Measurements from ENCODE around the gene SLC6A12.
"Not testable (repeated sequence)": the region's sequence is repeated elsewhere in the genome, so short reads cannot be mapped to it uniquely, and the experiment has no call there.

SLC6A12 gene

GRCh38 chr12:214003-214741, at the start of gene SLC6A12:
TSS of gene SLC6A12 (minus strand) at chr12:214157. CDS start at chr12:209986, 4,171 bp downstream.
- no peak for DNase-seq

- no peak for DNase-seq
Observed at GRCh38 chr12:263574-263973, 49.6 kb upstream of the SLC6A12 start.

GRCh38 chr12:262817-263216, 48.9 kb upstream of the SLC6A12 start, which contains the start of gene SLC6A13:
TSS of gene SLC6A13 (minus strand) at chr12:262836. CDS start at chr12:260052, 2,784 bp downstream.
- DNase-seq: no peak

GRCh38 chr12:262113-262512, 48.2 kb upstream of the SLC6A12 start:
- no peak for DNase-seq

GRCh38 chr12:257521-258321, 43.8 kb upstream of the SLC6A12 start:
- DNase-seq: no peak

- DNase-seq: no peak
Observed at GRCh38 chr12:256958-257357, 43.0 kb upstream of the SLC6A12 start.

GRCh38 chr12:256225-256624, 42.3 kb upstream of the SLC6A12 start:
- DNase-seq: no peak

GRCh38 chr12:254912-255311, 41.0 kb upstream of the SLC6A12 start:
- no peak for DNase-seq

GRCh38 chr12:254039-254438, 40.1 kb upstream of the SLC6A12 start:
- no peak for DNase-seq

- DNase-seq: no peak
Observed at GRCh38 chr12:253116-253831, 39.3 kb upstream of the SLC6A12 start.

GRCh38 chr12:252636-253035, 38.7 kb upstream of the SLC6A12 start:
- DNase-seq: no peak

GRCh38 chr12:247271-247670, 33.3 kb upstream of the SLC6A12 start:
- no peak for DNase-seq

GRCh38 chr12:243381-243780, 29.4 kb upstream of the SLC6A12 start:
- no peak for DNase-seq

GRCh38 chr12:242496-242895, 28.5 kb upstream of the SLC6A12 start:
- DNase-seq: no peak

GRCh38 chr12:241266-241665, 27.3 kb upstream of the SLC6A12 start:
- no peak for DNase-seq

GRCh38 chr12:240566-240965, 26.6 kb upstream of the SLC6A12 start:
- no peak for DNase-seq

- DNase-seq: no peak
Observed at GRCh38 chr12:238736-239398, 24.9 kb upstream of the SLC6A12 start.

- DNase-seq: no peak
Observed at GRCh38 chr12:238116-238515, 24.2 kb upstream of the SLC6A12 start.

GRCh38 chr12:237026-237815, 23.3 kb upstream of the SLC6A12 start:
- no peak for DNase-seq

- no peak for DNase-seq
Observed at GRCh38 chr12:236445-236844, 22.5 kb upstream of the SLC6A12 start.

- DNase-seq: not testable (repeated sequence)
Observed at GRCh38 chr12:235967-236366, 22.0 kb upstream of the SLC6A12 start.

GRCh38 chr12:234891-235415, 21.0 kb upstream of the SLC6A12 start:
- no peak for DNase-seq
